ENCODE results near the gene TXNDC8.
"Not testable (repeated sequence)": the region's sequence is repeated elsewhere in the genome, so short reads cannot be mapped to it uniquely, and the experiment has no call there.

TXNDC8 gene

GRCh38 chr9:110323818-110324217 lies 13.8 kb downstream of the TXNDC8 start:
- no peak for DNase-seq

GRCh38 chr9:110320651-110321445 lies 16.8 kb downstream of the TXNDC8 start:
- DNase-seq, result no peak

GRCh38 chr9:110319781-110320492 lies 17.7 kb downstream of the TXNDC8 start:
- DNase-seq, result no peak

- no peak for DNase-seq
Observed at GRCh38 chr9:110317911-110318310, 19.8 kb downstream of the TXNDC8 start.

GRCh38 chr9:110316261-110317075 lies 21.2 kb downstream of the TXNDC8 start:
- DNase-seq, result no peak

GRCh38 chr9:110311978-110312377 lies 25.7 kb downstream of the TXNDC8 start:
- DNase-seq, result not testable (repeated sequence)

- no peak for DNase-seq
Observed at GRCh38 chr9:110309681-110310080, 28.0 kb downstream of the TXNDC8 start.

GRCh38 chr9:110308633-110309038 lies 29.0 kb downstream of the TXNDC8 start:
- DNase-seq, result no peak

GRCh38 chr9:110307191-110307590 lies 30.5 kb downstream of the TXNDC8 start:
- DNase-seq, result no peak

- DNase-seq, result no peak
Observed at GRCh38 chr9:110303133-110303532, 34.5 kb downstream of the TXNDC8 start.

GRCh38 chr9:110298043-110298605 lies 39.5 kb downstream of the TXNDC8 start:
- no peak for DNase-seq

- DNase-seq, result no peak
Observed at GRCh38 chr9:110293248-110293647, 44.4 kb downstream of the TXNDC8 start.

GRCh38 chr9:110291921-110292557 lies 45.6 kb downstream of the TXNDC8 start:
- DNase-seq, result no peak

GRCh38 chr9:110290001-110290400 lies 47.7 kb downstream of the TXNDC8 start:
- no peak for DNase-seq

GRCh38 chr9:110288503-110288902 lies 49.2 kb downstream of the TXNDC8 start:
- DNase-seq, result no peak

GRCh38 chr9:110287289-110287680 lies 50.4 kb downstream of the TXNDC8 start:
- no peak for DNase-seq

GRCh38 chr9:110284211-110284844 lies 53.3 kb downstream of the TXNDC8 start:
- DNase-seq, result no peak

- no peak for DNase-seq
Observed at GRCh38 chr9:110283751-110284150, 53.9 kb downstream of the TXNDC8 start.

GRCh38 chr9:110282739-110283081 lies 55.0 kb downstream of the TXNDC8 start:
- DNase-seq, result no peak

- DNase-seq, result no peak
Observed at GRCh38 chr9:110282018-110282738, 55.5 kb downstream of the TXNDC8 start.

- no peak for DNase-seq
Observed at GRCh38 chr9:110278080-110278707, 59.5 kb downstream of the TXNDC8 start.
